ENCODE data around the gene KRTAP13-2. TPM values are rescaled to one million over a fixed set of nuclear protein-coding genes. Genes with fewer than 3 reads are reported as not detected.

Gene KRTAP13-2
- polyA plus RNA-seq, 1 experiment = not detected

GRCh38 chr21:30337276-30337744 lies 34.8 kb downstream of the KRTAP13-2 start, which contains the start of gene KRTAP27-1:
TSS of gene KRTAP27-1 (minus strand) at chr21:30337694. CDS start at chr21:30337668, 26 bp downstream.
- Histone ChIP-seq H3K27me3 (ENCODE audit: control insufficient read depth, insufficient read depth, low read length) (no peaks in the 10 kb centered on the region), H3K4me3 (ENCODE audit: low read depth, low read length) (no peak within 1 kb of the TSS), H3K36me3 (ENCODE audit: control insufficient read depth, insufficient read depth, low read length) (no peaks in the 10 kb centered on the region)
- DNase-seq (ENCODE audit: low read depth) = no peak
- ChIA-PET POLR2A (no interaction called here), CTCF (interaction anchor here (0.6 kb wide), 1 partner anchor 218 kb away, joined by 3 read pairs; no protein-coding TSS in a partner anchor)
- TF ChIP-seq CTCF (IDR thresholded peaks at IDR 0.05; ENCODE audit: insufficient read depth, low read depth, low read length) = no peak

- no peak overlapping the region for H3K4me3 ChIP-seq (ENCODE audit: low read depth, low read length)
- no peak for DNase-seq (ENCODE audit: low read depth)
- TF ChIP-seq CTCF (IDR thresholded peaks at IDR 0.05; ENCODE audit: insufficient read depth, low read depth, low read length) = no peak
- ChIA-PET CTCF (no interaction called here), POLR2A (no interaction called here)
- H3K27me3 ChIP-seq (ENCODE audit: control insufficient read depth, insufficient read depth, low read length) = no peaks in the 10 kb centered on the region
- H3K36me3 ChIP-seq (ENCODE audit: control insufficient read depth, insufficient read depth, low read length) = no peaks in the 10 kb centered on the region
These were observed 35.5 kb downstream of the KRTAP13-2 start for GRCh38 chr21:30336596-30336995.

GRCh38 chr21:30333736-30334135 lies 38.3 kb downstream of the KRTAP13-2 start:
- ChIA-PET POLR2A (no interaction called here), CTCF (no interaction called here)
- no peaks in the 10 kb centered on the region for H3K36me3 ChIP-seq (ENCODE audit: control insufficient read depth, insufficient read depth, low read length)
- no peaks in the 10 kb centered on the region for H3K27me3 ChIP-seq (ENCODE audit: control insufficient read depth, insufficient read depth, low read length)
- no peak for TF ChIP-seq CTCF (IDR thresholded peaks at IDR 0.05; ENCODE audit: insufficient read depth, low read depth, low read length)
- no peak overlapping the region for H3K4me3 ChIP-seq (ENCODE audit: low read depth, low read length)
- DNase-seq (ENCODE audit: low read depth) = no peak

- DNase-seq (ENCODE audit: low read depth) = no peak
- no peak for TF ChIP-seq CTCF (IDR thresholded peaks at IDR 0.05; ENCODE audit: insufficient read depth, low read depth, low read length)
- H3K36me3 ChIP-seq (ENCODE audit: control insufficient read depth, insufficient read depth, low read length) = no peaks in the 10 kb centered on the region
- POLR2A ChIA-PET = no interaction called here
- CTCF ChIA-PET = no interaction called here
- no peaks in the 10 kb centered on the region for H3K27me3 ChIP-seq (ENCODE audit: control insufficient read depth, insufficient read depth, low read length)
- no peak overlapping the region for H3K4me3 ChIP-seq (ENCODE audit: low read depth, low read length)
These were observed 39.4 kb downstream of the KRTAP13-2 start for GRCh38 chr21:30332681-30333080.

GRCh38 chr21:30329203-30329875 lies 42.7 kb downstream of the KRTAP13-2 start:
- TF ChIP-seq CTCF (IDR thresholded peaks at IDR 0.05; ENCODE audit: insufficient read depth, low read depth, low read length) = no peak
- DNase-seq (ENCODE audit: low read depth) = no peak
- Histone ChIP-seq H3K36me3 (ENCODE audit: control insufficient read depth, insufficient read depth, low read length) (no peaks in the 10 kb centered on the region), H3K27me3 (ENCODE audit: control insufficient read depth, insufficient read depth, low read length) (no peaks in the 10 kb centered on the region), H3K4me3 (ENCODE audit: low read depth, low read length) (no peak overlapping the region)
- CTCF ChIA-PET = interaction anchor here (1.2 kb wide), 1 partner anchor 12 kb away, joined by 4 read pairs; no protein-coding TSS in a partner anchor
- POLR2A ChIA-PET = no interaction called here
